SK-N-SH treated with all-trans-retinoic acid at 6 μM for 48 hours (cell line): ENCODE results near the gene CDH5.

Source experiments
- ATAC-seq: fragments of 200-7000 bp; cut with Tn5 transposase; 3 replicates; pipeline ENCODE4 v1.9.1; 2020; ENCODE audit warnings: mild to moderate bottlenecking, moderate library complexity
- BACH2 ChIP-seq: fragments of 250-450 bp; sonication (Bioruptor Pico); IDR thresholded peaks from 2 replicates; pipeline ENCODE4 v1.9.0; 2021; ENCODE audit warnings: mild to moderate bottlenecking, borderline replicate concordance
- CREB5 ChIP-seq: fragments of 250-450 bp; sonication (Bioruptor Pico); IDR thresholded peaks from 2 replicates; pipeline ENCODE4 v1.5.1; 2020; ENCODE audit warnings: low read depth, mild to moderate bottlenecking, moderate library complexity
- CSRNP3 ChIP-seq: fragments of 250-450 bp; sonication (Bioruptor Pico); IDR thresholded peaks from 2 replicates; pipeline ENCODE4 v1.5.1; 2021; ENCODE audit warnings: mild to moderate bottlenecking, moderate library complexity
- ESRRG ChIP-seq: fragments of 250-450 bp; sonication (Bioruptor Pico); IDR thresholded peaks from 2 replicates; pipeline ENCODE4 v1.6.1; 2021; ENCODE audit warnings: mild to moderate bottlenecking
- GLIS3 ChIP-seq: fragments of 250-450 bp; sonication (Bioruptor Pico); IDR thresholded peaks from 2 replicates; pipeline ENCODE4 v1.5.0; 2020; ENCODE audit warnings: mild to moderate bottlenecking, moderate library complexity
- ISL1 ChIP-seq: fragments of 250-450 bp; sonication (Bioruptor Pico); IDR thresholded peaks from 2 replicates; pipeline ENCODE4 v2.1.2; 2022; ENCODE audit warnings: mild to moderate bottlenecking, moderate library complexity
- OSR1 ChIP-seq: fragments of 250-450 bp; sonication (Bioruptor Pico); IDR thresholded peaks from 2 replicates; pipeline ENCODE4 v1.8.0; 2022; ENCODE audit warnings: moderate library complexity, mild to moderate bottlenecking, inconsistent platforms
- PATZ1 ChIP-seq: fragments of 250-450 bp; sonication (Bioruptor Pico); IDR thresholded peaks from 2 replicates; pipeline ENCODE4 v1.8.0; 2020; ENCODE audit warnings: mild to moderate bottlenecking, moderate library complexity, borderline replicate concordance
- PPARA ChIP-seq: fragments of 250-450 bp; sonication (Bioruptor Pico); IDR thresholded peaks from 2 replicates; pipeline ENCODE4 v1.5.0; 2020; ENCODE audit warnings: mild to moderate bottlenecking, borderline replicate concordance
- SNAI2 ChIP-seq: fragments of 250-450 bp; sonication (Bioruptor Pico); IDR thresholded peaks from 2 replicates; pipeline ENCODE4 v1.5.0; 2020; ENCODE audit warnings: mild to moderate bottlenecking, moderate library complexity
- TOX ChIP-seq: fragments of 250-450 bp; sonication (Bioruptor Pico); IDR thresholded peaks from 2 replicates; pipeline ENCODE4 v1.8.0; 2021; ENCODE audit warnings: mild to moderate bottlenecking, moderate library complexity, borderline replicate concordance
- TSHZ2 ChIP-seq: fragments of 250-450 bp; sonication (Bioruptor Pico); IDR thresholded peaks from 2 replicates; pipeline ENCODE4 v1.5.0; 2020; ENCODE audit warnings: mild to moderate bottlenecking, moderate library complexity
- ZFP3 ChIP-seq: fragments of 250-450 bp; sonication (Bioruptor Pico); IDR thresholded peaks from 2 replicates; pipeline ENCODE4 v1.5.0; 2020; ENCODE audit warnings: mild to moderate bottlenecking, moderate library complexity
- ZFP30 ChIP-seq: fragments of 450-650 bp; formaldehyde crosslinking; IDR thresholded peaks from 2 replicates; pipeline ENCODE4 v1.5.0; 2022; ENCODE audit warnings: mild to moderate bottlenecking, moderate library complexity
- ZNF565 ChIP-seq: fragments of 450-650 bp; formaldehyde crosslinking; conservative IDR thresholded peaks from 2 replicates; pipeline ENCODE4 v1.5.0; 2020; ENCODE audit warnings: low read depth, mild to moderate bottlenecking, moderate library complexity
- ZNF70 ChIP-seq: fragments of 450-650 bp; formaldehyde crosslinking; IDR thresholded peaks from 2 replicates; pipeline ENCODE4 v1.5.0; 2020; ENCODE audit warnings: mild to moderate bottlenecking, moderate library complexity
- ZNF8 ChIP-seq: fragments of 450-650 bp; formaldehyde crosslinking; IDR thresholded peaks from 2 replicates; pipeline ENCODE4 v1.5.0; 2020; ENCODE audit warnings: mild to moderate bottlenecking, moderate library complexity

The CDH5 gene

GRCh38 chr16:66422366-66422765 lies 55.9 kb downstream of the CDH5 start:
- no peak for TF ChIP-seq PATZ1 (CRISPR knock-in tag)
- TF ChIP-seq ESRRG (CRISPR knock-in tag) = no peak
- TF ChIP-seq BACH2 (CRISPR knock-in tag) = no peak
- TF ChIP-seq SNAI2 (CRISPR knock-in tag) = no peak
- ATAC-seq = no peak

- TF ChIP-seq ZFP30 (CRISPR knock-in tag) = no peak
- TF ChIP-seq ZNF70 = no peak
- TF ChIP-seq OSR1 = no peak
- no peak for TF ChIP-seq GLIS3 (CRISPR knock-in tag)
- TF ChIP-seq ZFP3 = no peak
- no peak for TF ChIP-seq ZNF565 (CRISPR knock-in tag)
- no peak for TF ChIP-seq SNAI2 (CRISPR knock-in tag)
- no peak for TF ChIP-seq TOX (CRISPR knock-in tag)
- no peak for TF ChIP-seq PPARA (CRISPR knock-in tag)
- TF ChIP-seq PATZ1 (CRISPR knock-in tag) = no peak
- no peak for TF ChIP-seq ISL1 (CRISPR knock-in tag)
- TF ChIP-seq CSRNP3 = no peak
- no peak for TF ChIP-seq TSHZ2 (CRISPR knock-in tag)
- no peak for TF ChIP-seq ZNF8 (CRISPR knock-in tag)
- TF ChIP-seq, all 23 proteins: peak for 0
- no peak for ATAC-seq
Measured at GRCh38 chr16:66423177-66423576, 56.7 kb downstream of the CDH5 start.

GRCh38 chr16:66425651-66426050 lies 59.2 kb downstream of the CDH5 start:
- no peak for ATAC-seq
- TF ChIP-seq ESRRG (CRISPR knock-in tag) (no peak), CREB5 (CRISPR knock-in tag) (no peak), TOX (CRISPR knock-in tag) (no peak), OSR1 (no peak), ZNF565 (CRISPR knock-in tag) (no peak), GLIS3 (CRISPR knock-in tag) (no peak), ZNF8 (CRISPR knock-in tag) (no peak), ZFP30 (CRISPR knock-in tag) (no peak)

GRCh38 chr16:66426112-66427035 lies 59.9 kb downstream of the CDH5 start:
- TF ChIP-seq TSHZ2 (CRISPR knock-in tag) (no peak), ZFP3 (no peak)
- TF ChIP-seq, all 23 proteins: peak for 0
- ATAC-seq = no peak; the same call in 2 of the 3 replicates
